GM12891 (cell line): ENCODE measurements around the gene DNAH7.

Experiments
- POLR2A ChIP-seq: IDR thresholded peaks from 2 replicates; pipeline ENCODE4 v1.6.1; 2011; ENCODE audit warnings: low read depth, low read length, control low read depth
- POLR2AphosphoS5 ChIP-seq: IDR thresholded peaks from 2 replicates; pipeline ENCODE4 v1.6.1; 2011; ENCODE audit warnings: low read depth, low read length, control low read depth
- SPI1 ChIP-seq: IDR thresholded peaks from 2 replicates; pipeline ENCODE4 v1.6.1; 2011; ENCODE audit warnings: low read depth, low read length, control low read depth
- TAF1 ChIP-seq: IDR thresholded peaks from 2 replicates; pipeline ENCODE4 v1.6.1; 2011; ENCODE audit warnings: low read depth, low read length, control low read depth

DNA sequence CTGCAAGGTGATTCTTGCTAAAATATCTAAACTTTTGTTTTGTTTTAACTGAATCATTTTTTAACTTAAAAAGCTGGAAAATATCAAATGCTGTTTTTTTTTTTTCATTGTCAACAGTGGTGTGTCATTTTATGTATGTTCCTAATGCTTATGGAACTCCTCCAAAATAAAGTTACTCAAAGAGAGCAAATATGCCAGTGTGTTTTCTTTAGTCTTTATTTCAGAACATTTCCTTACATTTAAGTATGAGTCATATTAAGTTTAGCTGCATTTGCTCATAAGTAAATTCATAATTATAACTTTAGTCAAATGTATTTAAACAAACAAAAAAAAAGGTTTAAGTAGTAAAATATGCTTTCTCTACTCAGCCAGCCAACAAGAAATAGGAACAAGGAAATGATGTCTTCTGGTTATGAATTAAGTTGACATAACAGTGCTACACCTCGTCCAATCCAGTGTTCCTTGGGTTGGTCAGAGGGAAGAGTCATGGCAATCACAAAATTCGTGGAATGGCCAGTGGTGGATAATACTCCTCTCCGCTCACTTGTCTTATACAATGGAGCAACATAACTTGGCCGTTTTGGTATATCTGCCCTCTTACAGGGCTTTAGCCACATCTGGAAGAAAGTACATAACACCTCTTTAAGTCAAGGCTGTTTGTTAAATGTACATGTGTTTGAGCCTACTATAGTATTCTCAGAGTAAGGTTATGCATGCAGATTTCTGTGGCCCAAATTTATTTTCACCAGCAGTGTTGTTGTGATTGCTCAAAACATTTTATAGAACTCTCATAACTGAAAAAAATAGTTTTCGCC is 330.9 kb downstream of the DNAH7 start:
- TF ChIP-seq POLR2AphosphoS5 (no peak), POLR2A (no peak), TAF1 (no peak), SPI1 (no peak)
